ENCODE data around the gene TPP2. TPM values are rescaled to one million over a fixed set of nuclear protein-coding genes. Genes with fewer than 3 reads are reported as not detected.
A peak's percentile ranks its signal among the peaks of the same experiment; 100 is the strongest.

The TPP2 gene
- total RNA-seq, 1 donor: 60.0 TPM

DNA sequence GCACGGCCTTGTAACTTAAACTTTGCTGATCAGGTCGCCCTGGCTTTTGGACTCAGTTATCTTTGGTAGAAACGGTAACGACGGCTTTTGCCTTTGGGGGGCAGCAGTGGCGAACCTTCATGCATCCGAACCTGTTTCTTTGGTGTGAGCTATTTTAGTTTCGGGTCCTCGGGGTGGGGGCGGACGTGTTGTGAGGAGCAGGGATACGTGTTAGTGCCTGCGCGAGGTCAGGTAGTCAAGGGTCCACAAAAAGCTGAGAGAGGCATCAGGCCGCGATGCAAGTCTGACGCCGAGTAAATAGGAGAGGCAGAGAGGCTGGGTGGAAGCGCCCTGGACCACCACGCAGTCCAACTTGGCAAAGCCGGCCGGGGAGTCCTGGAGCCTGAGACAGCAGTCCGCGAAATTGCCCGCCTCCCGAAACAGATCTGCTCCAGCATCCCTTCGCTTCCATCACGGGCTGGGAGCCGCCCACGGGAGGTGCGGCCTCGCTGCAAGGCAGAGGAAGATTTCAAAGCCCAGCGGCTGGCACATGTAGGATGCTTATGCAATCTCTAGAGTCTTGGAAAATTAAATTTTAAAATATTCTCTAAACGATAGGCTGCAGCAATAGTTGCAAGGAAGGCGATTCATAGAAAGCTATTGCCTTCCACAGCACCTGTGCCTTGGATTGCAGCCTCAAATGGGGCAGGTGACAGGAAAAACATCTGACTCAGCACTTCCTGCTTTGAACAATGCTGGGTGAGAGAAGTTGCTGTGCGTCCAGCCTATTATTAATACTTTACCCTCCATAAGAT is 4.6 kb upstream of the TPP2 start:
- H3K4me3 ChIP-seq (ENCODE audit: low read depth, low read length): peak overlapping the region; percentile 76
- TF ChIP-seq, protein P1, sequence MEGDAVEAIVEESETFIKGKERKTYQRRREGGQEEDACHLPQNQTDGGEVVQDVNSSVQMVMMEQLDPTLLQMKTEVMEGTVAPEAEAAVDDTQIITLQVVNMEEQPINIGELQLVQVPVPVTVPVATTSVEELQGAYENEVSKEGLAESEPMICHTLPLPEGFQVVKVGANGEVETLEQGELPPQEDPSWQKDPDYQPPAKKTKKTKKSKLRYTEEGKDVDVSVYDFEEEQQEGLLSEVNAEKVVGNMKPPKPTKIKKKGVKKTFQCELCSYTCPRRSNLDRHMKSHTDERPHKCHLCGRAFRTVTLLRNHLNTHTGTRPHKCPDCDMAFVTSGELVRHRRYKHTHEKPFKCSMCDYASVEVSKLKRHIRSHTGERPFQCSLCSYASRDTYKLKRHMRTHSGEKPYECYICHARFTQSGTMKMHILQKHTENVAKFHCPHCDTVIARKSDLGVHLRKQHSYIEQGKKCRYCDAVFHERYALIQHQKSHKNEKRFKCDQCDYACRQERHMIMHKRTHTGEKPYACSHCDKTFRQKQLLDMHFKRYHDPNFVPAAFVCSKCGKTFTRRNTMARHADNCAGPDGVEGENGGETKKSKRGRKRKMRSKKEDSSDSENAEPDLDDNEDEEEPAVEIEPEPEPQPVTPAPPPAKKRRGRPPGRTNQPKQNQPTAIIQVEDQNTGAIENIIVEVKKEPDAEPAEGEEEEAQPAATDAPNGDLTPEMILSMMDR (IDR thresholded peaks at IDR 0.05; ENCODE audit: insufficient read depth, low read depth, low read length): peak; percentile 70
- DNase-seq (ENCODE audit: low read depth): peak; percentile 68

DNA sequence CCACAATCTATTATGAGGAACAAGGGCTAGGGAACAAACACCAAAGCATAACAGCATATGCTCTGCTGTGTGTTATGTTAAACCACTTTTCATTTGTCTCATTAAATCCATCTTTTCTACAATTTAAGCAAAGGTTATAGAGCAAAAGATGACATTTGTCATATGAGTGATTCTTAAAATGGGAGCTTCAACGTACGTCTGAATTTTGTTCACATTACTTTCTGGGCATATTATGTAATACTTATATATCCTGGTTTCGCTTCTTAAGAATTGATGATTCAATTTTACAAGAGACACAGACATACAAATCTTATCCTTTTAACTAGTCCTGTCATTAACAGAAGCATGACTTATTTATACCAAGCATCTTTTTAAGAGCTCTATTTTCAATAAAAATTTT is 3.3 kb upstream of the TPP2 start:
- TF ChIP-seq, protein P1 (IDR thresholded peaks at IDR 0.05; ENCODE audit: insufficient read depth, low read depth, low read length): no peak
- H3K4me3 ChIP-seq (ENCODE audit: low read depth, low read length): no peak overlapping the region
- DNase-seq (ENCODE audit: low read depth): no peak

DNA sequence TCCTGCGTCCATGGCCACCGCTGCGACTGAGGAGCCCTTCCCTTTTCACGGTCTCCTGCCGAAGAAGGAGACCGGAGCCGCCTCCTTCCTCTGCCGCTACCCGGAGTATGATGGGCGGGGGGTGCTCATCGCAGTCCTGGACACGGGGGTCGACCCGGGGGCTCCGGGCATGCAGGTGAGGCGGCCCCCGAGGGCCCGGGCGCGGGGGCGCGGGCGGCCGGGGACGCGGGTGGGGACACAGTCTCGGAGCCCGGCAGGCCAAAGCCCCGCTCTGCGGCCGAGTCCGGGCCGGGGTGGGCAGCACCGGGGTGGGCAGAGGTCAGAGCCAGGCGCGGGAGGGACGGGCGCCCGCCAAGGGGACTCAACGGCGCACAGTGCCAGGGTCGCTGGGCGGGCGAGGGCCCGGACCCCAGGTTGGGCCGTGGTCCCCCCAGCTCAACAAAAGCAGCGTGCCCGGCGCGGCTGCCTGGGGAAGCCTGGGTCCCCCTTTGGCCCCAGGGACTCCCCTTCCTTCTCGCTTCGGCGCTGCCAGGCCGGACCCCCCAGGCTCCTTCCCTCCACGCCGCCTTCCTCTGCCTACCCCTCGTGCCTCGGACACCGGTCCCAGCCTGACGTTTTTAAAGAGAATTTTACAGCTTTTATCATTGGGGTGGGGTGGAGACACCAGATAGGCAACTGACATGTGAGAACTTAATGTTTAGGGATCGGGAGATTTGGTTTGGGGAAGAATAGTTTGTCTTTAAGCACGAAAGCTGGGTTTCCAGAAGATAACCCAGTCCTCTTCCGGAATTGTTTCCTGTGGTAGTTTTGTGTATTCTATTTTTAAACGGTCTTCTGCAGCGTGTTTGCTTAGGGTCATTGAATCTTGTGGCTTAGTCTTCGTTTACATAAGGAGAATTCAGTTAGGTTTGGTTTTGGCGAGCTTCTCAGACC is 509 bp downstream of the TPP2 start:
- peak overlapping the region; percentile 86 for H3K4me3 ChIP-seq (ENCODE audit: low read depth, low read length)
- TF ChIP-seq, protein P1 (IDR thresholded peaks at IDR 0.05; ENCODE audit: insufficient read depth, low read depth, low read length): no peak
- peak; percentile 61 for DNase-seq (ENCODE audit: low read depth)

DNA sequence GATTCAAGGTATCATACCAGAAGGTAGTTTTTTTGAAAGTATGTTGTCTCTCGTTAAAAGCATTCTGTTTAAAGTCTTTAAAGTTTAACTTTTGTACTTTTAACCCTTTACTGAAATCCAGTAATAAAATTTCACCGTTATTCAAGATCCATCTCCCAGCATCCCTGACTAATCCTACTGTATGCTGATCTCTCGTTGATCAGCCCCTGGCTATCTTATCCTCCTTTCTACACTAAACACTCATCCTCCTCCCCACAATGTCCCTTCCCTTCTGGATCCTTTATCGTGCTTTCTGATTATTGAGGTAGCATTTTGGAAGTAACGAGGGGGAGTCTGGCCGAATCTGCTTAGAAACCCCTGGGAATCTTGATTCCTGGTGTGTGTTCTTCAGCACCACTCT is 1.3 kb downstream of the TPP2 start:
- DNase-seq (ENCODE audit: low read depth): peak; percentile 7
- H3K4me3 ChIP-seq (ENCODE audit: low read depth, low read length): peak overlapping the region; percentile 86
- TF ChIP-seq, protein P1 (IDR thresholded peaks at IDR 0.05; ENCODE audit: insufficient read depth, low read depth, low read length): no peak

DNA sequence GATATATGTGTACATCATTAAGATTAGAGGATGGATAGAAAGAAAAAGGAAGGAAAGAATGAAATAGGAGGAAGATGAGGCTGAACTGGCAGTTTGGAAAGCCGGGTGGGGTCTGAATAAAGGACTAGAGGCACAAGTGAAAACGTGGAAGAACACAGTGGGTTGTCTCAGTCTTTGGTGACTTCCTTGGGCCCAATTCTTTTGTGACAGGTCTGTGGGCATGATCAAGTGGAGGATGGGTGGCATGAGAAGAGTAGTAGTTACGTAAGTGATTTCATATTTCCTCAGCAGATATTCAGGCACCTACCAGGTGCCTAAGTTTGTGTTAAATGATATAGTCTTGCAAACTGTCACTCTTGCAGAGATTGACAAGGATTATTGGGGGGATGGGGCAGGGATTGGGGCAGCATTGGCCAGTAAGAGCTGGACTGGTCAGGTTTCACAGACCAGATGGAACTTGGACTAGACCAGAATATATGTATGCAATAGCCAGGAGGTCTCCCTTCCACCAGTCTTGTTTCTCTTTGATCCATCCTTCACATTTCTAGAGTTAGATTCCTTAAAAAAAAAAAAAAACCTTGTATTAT is 2.7 kb downstream of the TPP2 start:
- no peak for DNase-seq (ENCODE audit: low read depth)
- TF ChIP-seq, protein P1 (IDR thresholded peaks at IDR 0.05; ENCODE audit: insufficient read depth, low read depth, low read length): no peak
- H3K4me3 ChIP-seq (ENCODE audit: low read depth, low read length): no peak overlapping the region

DNA sequence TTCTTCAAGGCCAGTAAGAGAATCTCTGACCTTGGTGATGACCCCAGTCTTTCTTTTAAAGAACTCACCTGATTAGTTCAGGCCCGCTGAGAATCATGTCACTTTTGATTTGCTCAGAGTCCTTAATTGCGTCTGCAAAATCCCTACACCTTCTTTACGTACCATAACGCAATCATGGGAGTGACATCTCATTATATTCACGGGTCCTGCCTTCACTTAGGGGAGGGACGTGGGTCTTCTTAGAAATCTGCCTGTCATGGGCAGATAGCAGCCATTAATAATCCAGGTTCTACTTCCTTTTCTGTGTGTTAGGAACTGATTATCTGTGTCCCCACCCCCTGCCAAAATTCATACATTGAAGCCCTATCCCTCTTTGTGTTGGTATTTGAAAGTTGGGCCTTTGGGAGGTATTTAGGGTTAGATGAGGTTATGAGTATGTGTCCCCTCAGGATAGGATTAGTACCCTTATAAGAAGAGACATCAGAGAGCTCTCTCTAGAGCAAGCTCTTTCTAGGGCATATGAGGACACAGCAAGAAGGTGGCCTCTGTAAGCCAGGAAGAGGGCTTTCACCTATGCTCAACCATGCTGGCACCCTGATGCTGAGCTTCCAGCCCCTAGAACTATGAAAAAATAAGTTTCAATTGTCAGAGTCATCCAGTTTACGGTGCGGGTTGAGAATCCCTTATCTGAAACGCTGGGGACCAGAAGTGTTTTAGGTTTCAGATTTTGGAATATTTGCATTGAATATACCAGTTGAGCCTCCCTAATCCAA is 9.9 kb downstream of the TPP2 start:
- TF ChIP-seq, protein P1 (IDR thresholded peaks at IDR 0.05; ENCODE audit: insufficient read depth, low read depth, low read length): no peak
- no peak for DNase-seq (ENCODE audit: low read depth)
- no peak overlapping the region for H3K4me3 ChIP-seq (ENCODE audit: low read depth, low read length)

All from fibroblast of villous mesenchyme (primary cell).